Body of pancreas (tissue), 4 donors: ENCODE results near the gene FN3KRP.
"Not testable (repeated sequence)": the region's sequence is repeated elsewhere in the genome, so short reads cannot be mapped to it uniquely, and the experiment has no call there.

Source experiments
- CTCF ChIP-seq, 7 experiments: fragments of 450-650 bp in 4 of 7; fragments of 200-600 bp in 3 of 7; sonication (generic) in 3 of 7; IDR thresholded peaks; one replicate each; pipeline ENCODE4 v1.5.1; 2016 to 2019; ENCODE audit warnings: antibody characterized with exemption in 7 of 7
- POLR2A ChIP-seq, 3 donors: fragments of 450-650 bp; IDR thresholded peaks; one replicate each; pipeline ENCODE4 v1.6.1; 2016; ENCODE audit warnings: antibody characterized with exemption in 3 of 3, mild to moderate bottlenecking in 2 of 3

GRCh38 chr17:82744736-82745135, 28.2 kb downstream of the FN3KRP start:
- TF ChIP-seq CTCF, POLR2A (IDR thresholded peaks at IDR 0.05): not testable (repeated sequence)
